ENCODE results near the gene MID1.
"Not testable (repeated sequence)": the region's sequence is repeated elsewhere in the genome, so short reads cannot be mapped to it uniquely, and the experiment has no call there.

The MID1 gene

DNA sequence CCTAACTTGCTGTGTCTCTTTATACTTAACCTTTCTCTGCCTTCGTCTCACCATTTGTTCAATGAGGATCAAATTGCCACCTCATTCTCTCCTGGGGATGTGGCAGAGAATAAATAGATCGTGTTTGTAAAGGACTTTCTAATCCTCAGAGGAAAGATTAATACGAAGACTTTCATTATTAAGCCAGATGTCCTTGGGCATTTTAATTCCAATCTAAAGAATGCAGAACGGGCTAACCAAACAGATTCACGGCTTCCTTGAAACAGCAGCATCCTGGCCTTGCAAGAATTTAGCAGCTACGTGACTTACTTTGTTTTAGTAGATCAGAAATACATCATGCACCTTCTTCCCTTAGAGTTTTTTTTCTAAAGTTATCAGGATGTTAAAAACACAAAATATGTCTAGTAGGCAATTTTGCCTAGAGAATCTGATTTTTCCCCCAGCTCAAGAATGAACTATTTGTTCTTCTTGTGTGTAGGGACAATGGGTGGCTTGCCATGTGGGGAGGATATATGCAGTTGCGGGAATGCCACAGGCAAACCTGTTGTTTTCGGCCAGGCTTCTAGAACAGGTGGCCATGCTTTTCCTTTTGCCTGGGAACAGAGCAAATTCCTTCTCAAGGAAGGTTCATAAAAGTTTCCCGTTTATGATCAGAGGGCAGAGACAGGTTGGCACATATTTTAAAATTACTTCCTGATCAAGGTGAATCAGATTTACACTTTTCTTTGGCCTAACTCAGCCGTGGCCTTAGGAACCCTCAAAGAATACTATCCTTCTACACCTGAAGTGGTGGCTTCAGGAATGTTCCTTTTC, 3.0 kb downstream of the MID1 start:
- no peak for DNase-seq

DNA sequence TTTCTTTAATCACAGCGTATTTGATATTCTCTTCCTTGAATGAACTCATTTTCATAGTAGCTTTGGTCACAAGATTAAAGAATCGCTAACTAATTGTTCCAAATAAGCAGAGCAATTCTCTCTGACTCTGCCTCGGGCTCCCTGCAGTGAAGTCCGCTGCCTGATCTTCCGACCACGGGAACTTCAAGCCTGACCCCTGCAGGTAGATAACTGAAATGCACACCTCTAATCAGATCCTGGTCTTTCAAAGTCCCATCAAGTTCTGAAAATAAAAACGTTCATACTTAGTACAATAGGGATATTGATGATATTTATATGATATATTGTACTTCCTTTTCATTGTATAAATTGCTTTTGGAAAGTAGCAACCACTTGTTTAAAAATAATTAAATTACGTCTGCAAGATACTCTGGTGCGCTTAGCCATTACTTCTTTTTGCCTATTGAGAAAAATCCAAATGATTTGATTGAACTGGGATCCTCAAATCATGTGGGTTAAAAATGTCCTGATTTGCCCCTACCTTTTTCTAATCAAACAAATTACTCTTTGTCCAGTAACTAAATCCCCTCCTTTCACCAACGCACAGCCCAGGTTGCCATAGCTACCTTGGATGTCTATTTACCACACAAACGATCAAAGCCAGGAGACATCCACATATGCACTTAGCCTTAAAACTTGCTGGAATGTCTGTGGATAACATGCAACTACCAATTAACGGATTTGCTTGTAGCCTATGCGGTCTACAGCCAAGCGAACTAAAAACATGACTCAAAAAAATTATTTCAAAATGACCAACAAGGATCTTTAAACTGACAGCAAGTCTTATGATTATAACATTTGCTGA, 4.2 kb downstream of the MID1 start:
- DNase-seq, result no peak

DNA sequence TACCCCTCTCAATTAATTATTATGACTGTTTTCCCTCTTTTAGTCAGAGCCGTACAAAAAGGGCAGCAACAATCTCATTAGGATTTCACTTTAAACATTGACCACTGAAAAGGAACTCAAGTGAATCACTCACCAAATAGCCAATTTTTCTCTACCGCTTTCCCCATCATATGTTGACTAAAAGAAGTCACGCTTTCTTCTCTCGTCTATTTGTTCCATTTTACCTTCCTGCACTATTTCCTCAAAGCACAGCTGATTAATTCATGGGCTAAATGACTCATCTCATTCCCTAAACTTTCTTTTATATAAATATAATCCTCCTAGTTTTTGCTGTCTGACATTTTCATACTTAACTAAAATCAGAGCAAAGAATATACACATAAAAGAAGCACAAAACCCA, 8.2 kb downstream of the MID1 start:
- DNase-seq, result no peak

DNA sequence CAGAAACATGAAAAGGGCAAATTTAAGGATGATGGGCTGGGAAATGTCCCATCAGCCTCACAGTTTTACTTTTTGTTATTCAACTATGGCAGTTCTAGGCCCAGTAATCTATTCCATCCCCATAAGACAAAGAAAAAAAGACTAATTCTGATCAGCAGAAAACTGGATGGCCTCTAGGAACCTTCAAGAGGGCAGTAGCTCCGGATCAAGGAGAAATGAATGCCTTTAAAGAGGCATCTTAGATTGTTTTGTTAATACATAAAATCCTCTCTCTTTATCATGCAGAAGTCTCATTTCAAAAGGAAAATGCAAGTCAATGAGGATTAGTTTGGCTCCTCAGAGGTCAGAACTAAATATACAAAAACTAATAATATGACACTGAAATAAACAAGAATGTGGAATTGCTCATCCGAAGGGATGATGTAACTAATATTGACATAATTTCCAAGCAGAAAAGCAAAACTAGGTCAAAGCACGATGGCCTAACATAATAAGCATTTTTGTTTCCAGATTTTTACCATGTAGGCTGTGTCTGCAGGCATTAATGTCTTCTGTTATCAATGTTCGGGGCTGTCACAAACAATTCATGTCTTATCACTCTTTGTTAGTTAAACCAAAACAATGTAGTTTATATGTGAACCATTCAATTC, 8.8 kb downstream of the MID1 start:
- no peak for DNase-seq

DNA sequence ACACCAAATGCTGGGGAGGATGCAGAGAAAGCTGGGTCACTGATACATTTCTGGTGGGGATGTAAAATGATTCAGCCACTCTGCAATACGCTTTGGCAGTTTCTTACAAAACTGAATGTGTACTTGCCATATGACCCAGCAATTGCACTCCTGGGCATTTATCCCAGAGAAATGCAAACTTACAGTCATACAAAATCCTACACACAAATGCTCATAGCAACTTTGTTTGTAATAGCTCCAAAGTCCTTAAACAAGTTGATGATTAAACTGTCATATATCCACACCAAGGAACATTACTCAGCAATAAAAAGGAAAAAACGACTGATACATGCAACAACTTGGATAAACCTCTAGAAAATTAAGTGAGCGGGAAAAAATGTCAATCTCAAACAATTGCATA, 12.3 kb downstream of the MID1 start:
- no peak for DNase-seq

DNA sequence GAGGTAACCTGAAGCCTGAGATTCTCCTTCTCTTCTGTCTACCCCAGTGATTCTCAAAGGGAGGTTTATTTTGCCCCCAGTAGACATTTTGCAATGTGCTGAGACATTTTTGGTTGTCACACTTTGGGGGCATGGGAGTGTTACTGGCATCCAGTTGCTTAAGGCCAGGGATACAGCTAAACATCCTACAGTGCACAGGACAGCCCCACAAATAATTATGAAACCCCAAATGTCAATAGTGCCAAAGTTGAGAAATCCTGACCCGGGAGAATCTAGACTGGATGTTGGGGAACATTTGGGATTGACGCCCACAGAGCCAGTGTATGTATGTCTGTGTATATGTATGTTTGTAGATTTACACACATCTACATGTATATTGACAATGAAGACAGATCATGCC, 13.2 kb downstream of the MID1 start:
- no peak for DNase-seq

DNA sequence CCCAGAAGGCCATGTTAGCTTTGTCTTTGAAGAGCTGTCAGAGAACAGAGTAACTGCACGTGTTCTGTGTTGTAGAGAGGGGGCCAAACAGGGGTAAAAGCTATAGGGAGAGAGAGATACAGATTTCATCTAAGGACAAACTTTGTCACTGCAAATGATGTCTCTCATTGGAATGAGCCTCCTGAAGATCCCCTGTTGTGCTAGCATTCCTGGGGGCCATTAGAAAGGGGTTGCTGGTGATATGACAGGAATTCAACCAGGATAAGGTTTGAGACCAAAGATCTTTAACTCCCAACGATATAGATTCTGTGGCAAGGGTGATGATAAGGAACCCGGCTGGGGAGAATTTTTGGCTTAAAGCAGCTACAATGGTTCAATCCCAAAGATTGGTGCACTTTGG, 16.8 kb downstream of the MID1 start:
- DNase-seq, result no peak

DNA sequence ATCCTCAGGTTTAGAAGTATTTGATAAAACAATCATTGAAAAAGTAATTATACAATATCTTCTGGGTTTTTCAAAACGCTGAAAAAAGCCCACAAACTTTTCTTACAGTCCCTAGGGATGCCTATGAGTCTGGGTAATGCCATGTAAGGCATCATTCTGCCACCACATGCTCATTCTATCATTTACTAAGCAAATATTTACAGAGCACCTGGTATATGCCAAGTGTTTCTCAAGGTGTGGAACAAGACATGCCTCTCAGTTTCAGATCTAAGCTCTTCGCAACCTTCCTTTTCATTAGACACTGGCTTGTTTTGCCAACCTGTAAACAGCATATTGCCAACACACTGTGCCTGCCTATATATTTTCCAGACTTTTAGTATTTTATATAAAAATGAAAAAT, 17.7 kb downstream of the MID1 start:
- DNase-seq, result no peak

DNA sequence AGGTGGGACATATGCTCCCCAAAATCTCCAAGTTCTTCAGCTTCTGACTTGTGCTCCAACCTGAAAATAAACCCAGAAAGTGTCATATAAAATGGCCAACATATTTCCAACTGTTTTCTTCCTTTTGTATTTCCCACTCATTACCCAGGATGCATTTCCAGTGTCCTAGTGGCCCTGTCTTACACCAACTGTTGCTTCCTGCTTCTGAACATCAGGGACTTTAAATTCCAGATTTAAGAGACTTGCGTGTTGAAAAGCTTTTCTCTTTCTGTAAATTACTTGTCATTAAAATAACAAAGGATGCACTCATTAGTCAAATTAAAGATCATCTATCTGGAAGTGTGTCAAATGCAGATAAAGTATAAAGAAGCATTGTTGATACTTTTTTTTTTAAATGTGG, 19.9 kb downstream of the MID1 start:
- no peak for DNase-seq

DNA sequence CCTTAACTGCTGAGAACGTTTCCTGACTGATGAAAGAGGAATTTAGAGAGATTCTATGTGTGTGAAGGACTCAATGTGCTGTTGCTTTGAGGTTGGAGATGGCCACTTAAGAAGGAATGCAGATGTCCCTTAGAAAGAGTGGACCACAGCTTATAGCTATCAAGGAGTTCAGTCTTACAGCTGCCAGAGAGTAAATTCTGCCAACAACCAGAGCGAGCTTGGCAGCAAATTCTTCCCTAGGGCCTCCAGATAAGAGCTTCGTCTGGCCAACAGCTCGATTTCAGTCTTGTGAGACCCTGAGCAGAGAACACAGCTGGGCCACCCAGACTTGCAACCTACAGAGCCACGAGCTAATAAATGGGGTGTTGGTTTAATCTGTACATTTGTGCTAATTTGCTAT, 21.8 kb downstream of the MID1 start:
- DNase-seq, result no peak

DNA sequence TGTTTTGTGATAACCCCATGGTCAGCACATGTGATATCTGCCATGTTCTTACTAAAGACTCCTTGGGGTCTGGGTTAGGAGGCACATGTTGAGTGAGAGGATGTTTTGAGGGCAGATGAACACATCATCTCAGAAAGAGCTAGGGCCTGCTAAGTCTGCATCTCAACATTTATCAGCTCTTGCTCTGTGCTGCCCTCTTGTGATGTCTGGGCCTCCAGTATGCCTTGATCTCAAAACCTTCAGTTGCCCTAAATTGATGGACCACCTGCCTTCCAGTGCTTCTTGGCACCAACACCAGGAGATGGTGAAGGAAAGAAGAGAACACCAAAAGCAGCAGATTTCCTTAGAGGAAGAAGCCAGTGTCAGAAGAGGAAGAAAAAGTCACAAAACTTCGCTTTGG, 22.5 kb downstream of the MID1 start:
- no peak for DNase-seq

DNA sequence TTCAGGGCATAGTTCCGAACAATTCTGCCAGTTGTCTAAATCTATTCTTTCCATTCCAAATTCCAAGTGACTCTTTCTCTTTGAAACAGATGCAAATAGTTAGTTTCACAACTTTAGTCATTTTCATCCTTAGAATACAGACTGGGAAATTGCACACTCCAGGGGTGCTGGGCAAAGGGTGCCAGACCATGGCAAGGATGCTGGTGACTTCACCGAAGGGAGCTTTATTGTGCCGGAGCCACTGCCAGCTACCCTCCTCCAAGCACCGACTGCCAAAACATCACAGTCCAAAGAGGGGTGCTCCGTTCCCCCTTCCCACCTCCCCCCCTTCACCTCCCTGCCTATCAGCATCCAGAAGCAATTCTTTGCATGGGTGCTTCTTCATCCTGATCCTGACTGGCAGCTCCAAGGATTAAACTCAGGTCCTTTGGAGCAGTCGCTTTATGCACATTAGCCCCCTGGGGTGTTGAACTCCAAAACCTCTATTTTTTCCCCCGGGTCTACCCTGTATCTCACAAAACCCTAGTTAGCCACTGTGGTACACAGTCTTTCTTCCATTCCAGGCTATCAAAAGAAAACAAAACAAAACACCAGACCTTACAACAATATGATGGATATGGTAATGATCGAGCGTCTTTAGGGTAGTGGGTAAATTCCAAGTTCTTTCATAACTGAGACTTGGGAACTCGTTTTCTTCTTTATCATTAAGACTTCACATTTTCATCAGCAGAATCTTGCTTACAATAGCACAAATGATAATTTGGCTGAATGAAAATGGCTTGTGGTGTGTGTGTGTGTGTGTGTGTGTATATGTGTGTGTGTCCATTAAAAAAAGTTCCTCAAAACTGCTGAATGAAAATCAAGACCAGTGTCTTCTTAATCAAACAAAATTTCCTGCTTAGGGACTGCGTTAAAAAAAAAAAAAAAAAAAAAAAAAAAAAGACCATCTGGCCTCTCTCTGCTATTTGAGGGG, 28.7 kb downstream of the MID1 start:
- DNase-seq, result no peak

DNA sequence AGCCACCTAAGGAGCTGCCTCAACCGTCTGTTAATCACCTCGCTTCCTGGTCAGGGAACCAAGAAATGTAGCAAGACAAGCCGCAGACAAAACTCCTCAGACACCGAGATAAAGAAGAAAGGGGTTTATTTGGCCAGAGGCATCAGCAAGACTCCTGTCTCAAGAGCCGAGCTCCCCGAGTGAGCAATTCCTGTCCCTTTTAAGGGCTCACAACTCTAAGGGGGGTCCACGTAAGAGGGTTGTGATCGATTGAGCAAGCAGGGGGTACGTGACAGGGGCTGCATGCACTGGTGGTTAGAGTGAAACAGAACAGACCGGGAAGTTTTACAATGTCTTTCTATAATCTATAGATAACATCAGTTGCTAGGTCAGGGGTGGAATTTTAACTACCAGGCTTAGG, 30.6 kb downstream of the MID1 start:
- not testable (repeated sequence) for DNase-seq

DNA sequence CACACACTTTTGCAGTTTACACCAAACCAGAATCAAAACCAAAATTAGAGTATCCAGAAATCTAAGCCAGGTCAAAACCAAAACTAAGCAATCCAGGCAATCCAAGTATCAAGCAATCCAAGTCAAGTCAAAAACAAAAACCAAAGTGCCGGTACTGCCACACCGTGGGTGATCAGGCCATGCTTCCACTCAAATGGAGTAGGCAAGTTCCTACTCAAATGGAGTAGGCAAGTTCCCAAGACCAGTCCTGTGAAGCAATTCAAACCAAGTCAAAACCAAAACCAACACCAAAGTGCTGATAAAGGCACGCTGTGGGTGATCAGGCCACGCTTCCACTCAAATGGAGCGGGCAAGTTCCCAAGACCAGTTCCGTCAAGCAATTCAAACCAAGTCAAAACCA, 31.3 kb downstream of the MID1 start:
- DNase-seq, result no peak

DNA sequence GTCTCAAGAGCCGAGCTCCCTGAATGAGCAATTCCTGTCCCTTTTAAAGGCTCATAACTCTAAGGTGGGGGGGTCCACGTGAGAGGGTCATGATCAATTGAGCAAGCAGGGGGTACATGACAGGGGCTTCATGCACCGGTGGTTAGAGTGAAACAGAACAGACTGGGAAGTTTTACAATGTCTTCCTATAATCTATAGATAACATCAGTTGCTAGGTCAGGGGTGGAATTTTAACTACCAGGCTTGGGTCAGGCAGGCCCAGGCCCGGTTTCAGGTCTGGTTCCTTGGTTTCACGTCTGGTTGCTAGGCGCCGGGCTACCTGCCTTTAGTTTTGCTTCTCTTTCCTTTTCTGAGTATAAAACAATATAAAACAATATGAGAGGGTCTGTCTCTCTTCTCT, 35.5 kb downstream of the MID1 start:
- DNase-seq, result not testable (repeated sequence)

DNA sequence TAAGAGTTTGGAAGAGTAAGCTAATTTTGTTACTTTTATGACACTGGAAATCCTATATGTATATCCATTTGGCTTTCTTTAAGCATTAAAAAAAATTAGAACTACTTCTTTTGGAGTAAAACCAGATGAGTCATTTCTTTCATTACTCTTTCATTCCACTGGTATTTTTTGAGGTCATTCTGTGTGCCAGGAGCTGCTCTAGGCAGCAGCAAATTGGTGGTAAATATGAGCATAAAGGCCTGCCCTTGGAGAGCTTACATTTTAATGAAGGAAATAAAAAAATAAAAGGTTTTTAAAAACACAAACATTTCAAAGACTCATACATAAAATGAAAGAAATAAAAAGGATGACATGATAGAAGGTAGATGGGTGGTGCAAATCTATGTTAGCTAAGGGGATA, 37.4 kb downstream of the MID1 start:
- no peak for DNase-seq

DNA sequence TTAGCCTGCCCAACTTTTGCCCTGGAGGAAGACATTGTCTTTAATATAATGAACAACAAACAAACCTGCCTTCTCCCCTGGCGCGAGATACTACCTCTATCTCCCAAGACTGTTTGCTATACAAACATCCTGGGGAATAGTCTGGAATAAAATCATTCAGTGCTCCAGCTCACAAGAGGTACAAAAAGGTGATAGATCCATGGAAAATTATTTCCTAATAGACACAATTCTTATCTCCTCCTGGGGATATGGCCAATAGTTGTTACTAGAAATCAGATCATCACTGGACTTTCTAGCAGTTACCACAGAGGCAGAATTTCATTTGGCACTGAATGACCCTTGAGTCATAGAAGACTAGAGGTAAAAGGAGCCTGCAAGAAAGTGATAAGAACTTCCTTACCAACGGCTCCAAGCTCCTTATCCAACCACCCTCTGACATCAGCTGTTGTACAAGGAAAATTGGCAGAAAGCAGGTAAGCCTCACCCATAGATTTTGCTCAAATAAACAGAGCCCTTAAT, 38.1 kb downstream of the MID1 start:
- no peak for DNase-seq

DNA sequence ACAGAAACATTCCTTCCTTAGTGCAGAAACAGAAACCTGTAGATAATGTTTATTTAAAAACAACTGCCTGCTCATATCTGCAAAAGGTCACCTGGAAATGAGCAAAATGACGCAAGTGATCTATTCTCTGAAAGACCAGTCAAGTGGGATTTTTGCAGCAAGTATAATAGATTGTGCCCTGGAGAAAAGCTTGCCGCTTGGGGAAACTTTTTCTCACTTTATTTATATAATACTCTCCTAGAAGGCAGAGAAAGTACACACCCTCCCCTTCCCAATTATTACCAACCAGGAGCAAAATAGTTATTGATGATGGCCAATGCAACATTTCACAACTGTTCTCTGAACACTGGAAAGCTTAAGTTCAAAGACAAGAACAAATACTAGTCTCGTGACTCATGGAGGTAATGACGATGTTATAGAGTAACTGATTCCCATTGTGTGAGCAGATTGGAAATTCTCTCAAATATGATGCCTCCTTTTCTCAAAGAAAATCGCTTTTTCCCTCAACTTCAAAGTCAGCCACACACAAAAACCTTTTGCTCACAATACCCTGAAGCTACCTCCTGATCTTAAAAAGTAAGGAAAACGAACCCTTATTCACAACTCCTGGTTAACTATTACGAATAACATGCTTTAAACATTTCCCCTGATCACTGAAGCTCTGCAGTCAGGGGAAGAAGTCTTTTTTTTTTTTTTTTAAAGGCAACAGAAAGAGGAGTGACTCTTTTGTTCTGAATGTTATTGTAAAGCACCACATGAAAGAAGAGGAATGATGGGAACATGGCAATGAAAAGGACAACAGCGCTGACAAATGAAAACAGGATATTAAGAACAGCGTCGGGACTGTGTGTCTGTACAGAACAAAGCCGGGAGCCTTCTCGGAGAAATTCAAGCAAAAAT, 41.0 kb downstream of the MID1 start:
- DNase-seq, result no peak

DNA sequence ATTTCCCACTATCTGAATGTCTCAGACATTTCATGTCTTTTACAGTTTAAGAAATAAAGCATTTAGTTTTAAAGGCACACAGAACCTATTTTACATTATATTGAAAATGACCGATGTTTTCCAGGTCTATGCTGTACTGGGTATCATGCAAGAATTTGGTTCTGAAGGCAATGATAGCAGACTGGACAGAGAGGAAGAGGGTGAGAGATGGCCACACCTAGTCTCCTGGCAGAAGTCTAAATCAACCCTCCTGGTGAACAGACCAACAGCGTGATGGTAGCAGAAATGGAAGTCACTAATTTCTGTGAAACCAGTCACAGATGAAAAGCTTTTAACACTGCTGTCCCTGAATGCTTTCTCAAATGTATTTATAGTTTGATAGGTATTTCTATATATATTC, 41.9 kb downstream of the MID1 start:
- DNase-seq, result no peak

DNA sequence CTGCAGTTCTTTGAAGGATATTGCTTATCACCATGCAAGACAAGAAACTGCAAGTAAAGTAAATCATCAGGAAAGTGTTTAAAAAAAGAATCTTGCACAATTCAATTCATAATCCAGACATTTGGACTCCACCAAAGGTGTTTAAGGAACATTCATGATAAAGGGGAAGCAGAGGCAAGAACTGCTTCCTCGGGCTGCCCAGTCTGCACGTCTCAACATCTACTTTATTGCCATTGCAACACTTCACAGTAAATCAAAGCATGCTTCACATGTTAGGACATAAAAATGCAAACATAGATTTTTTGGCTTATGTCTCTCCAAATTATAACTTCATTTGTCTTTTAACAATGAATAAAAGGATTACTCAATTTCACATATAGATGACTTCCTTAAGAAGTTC, 42.5 kb downstream of the MID1 start:
- no peak for DNase-seq

DNA sequence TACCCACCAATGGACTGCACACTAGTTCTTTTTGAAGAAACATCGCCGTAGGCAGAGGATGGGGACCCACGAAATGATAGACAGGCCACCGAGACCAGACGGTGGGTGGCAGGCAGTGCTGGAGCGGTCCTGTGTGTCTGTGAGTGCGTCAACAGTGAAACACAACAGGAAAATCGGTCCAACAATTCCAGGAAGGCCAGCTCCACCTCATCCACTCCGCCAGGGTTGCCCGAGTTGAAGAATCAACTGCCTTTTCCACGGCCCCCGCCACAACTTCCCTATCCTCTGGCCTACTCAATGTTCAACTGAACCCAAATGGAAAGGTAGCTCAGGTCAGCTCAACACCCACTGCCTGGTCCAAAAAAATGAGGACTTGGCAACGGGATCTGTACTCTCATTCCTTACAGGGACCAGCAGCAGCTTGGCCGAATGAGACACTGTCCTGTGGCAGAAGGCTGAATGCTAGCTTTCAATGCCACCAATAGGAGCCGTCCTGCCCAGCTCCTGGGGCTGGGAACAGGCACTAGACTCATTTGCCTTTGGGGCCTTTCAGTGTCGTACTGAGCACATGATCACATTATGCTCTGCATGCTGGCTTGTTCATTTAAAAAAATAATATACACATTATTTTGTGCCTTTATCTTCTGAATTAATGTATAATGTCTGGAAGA, 43.5 kb downstream of the MID1 start:
- no peak for DNase-seq

All from KG1 (cell line).